Esophagus mucosa (tissue), 1 donor: Measurements from ENCODE around the gene ZNF385B. TPM values are rescaled to one million over a fixed set of nuclear protein-coding genes. Genes with fewer than 3 reads are reported as not detected.

ENCODE experiments used
- ATAC-seq: fragments of 200-7000 bp; cut with Tn5 transposase; one replicate; pipeline ENCODE4 v1.9.1; 2020
- total RNA-seq: library from RNA; stranded (reverse); gene quantifications from one replicate; pipeline ENCODE4 v1.2.4, GENCODE V29; 2023
- donor health status: DM: yes; HTN: yes; CAD: no.

ZNF385B gene
- total RNA-seq, 1 donor from 2014 or later: 0.32 TPM

GRCh38 chr2:179578171-179578916 is 283.1 kb downstream of the ZNF385B start:
- no peak for ATAC-seq

GRCh38 chr2:179574061-179574519 is 287.3 kb downstream of the ZNF385B start:
- ATAC-seq: no peak

GRCh38 chr2:179572544-179572943 is 288.9 kb downstream of the ZNF385B start:
- ATAC-seq: no peak

- ATAC-seq: no peak
Observed at GRCh38 chr2:179571721-179572120, 289.7 kb downstream of the ZNF385B start.

GRCh38 chr2:179571252-179571651 is 290.2 kb downstream of the ZNF385B start:
- ATAC-seq: no peak

- ATAC-seq: peak; percentile 10
Observed at GRCh38 chr2:179569831-179570233, 291.6 kb downstream of the ZNF385B start.

GRCh38 chr2:179565807-179566206 is 295.6 kb downstream of the ZNF385B start:
- no peak for ATAC-seq

- no peak for ATAC-seq
Observed at GRCh38 chr2:179562330-179562885, 299.0 kb downstream of the ZNF385B start.

- ATAC-seq: no peak
Observed at GRCh38 chr2:179561702-179562101, 299.7 kb downstream of the ZNF385B start.

- no peak for ATAC-seq
Observed at GRCh38 chr2:179560257-179560735, 301.1 kb downstream of the ZNF385B start.

GRCh38 chr2:179559108-179559806 is 302.2 kb downstream of the ZNF385B start:
- ATAC-seq: no peak

- ATAC-seq: no peak
Observed at GRCh38 chr2:179558010-179558934, 303.1 kb downstream of the ZNF385B start.

- ATAC-seq: no peak
Observed at GRCh38 chr2:179556425-179556824, 305.0 kb downstream of the ZNF385B start.

GRCh38 chr2:179555691-179556283 is 305.6 kb downstream of the ZNF385B start:
- no peak for ATAC-seq

GRCh38 chr2:179554639-179555386 is 306.6 kb downstream of the ZNF385B start:
- no peak for ATAC-seq

- ATAC-seq: no peak
Observed at GRCh38 chr2:179553382-179553781, 308.0 kb downstream of the ZNF385B start.

GRCh38 chr2:179551539-179552045 is 309.8 kb downstream of the ZNF385B start:
- ATAC-seq: no peak

- no peak for ATAC-seq
Observed at GRCh38 chr2:179550849-179551248, 310.6 kb downstream of the ZNF385B start.

GRCh38 chr2:179550214-179550613 is 311.2 kb downstream of the ZNF385B start:
- no peak for ATAC-seq

GRCh38 chr2:179546656-179547055 is 314.8 kb downstream of the ZNF385B start:
- no peak for ATAC-seq

- no peak for ATAC-seq
Observed at GRCh38 chr2:179545024-179545423, 316.4 kb downstream of the ZNF385B start.
